B cell (primary cell): ENCODE measurements around the gene HSPA1A. TPM values are rescaled to one million over a fixed set of nuclear protein-coding genes. Genes with fewer than 3 reads are reported as not detected.

Experiments used
- ATAC-seq: fragments of 200-7000 bp; cut with Tn5 transposase; one replicate; pipeline ENCODE4 v1.10.0; 2021; ENCODE audit warnings: low read depth, mild to moderate bottlenecking, moderate number of reproducible peaks, moderate library complexity
- CTCF ChIA-PET: fragments of 350-600 bp; sonication (Branson Sonifier 250); formaldehyde crosslinking; loops from one replicate; lab custom pipeline; 2021; ENCODE audit warnings: antibody characterized with exemption, inconsistent platforms; lab: Charles Lee
- POLR2A ChIA-PET: fragments of 350-600 bp; sonication (Branson Sonifier 250); formaldehyde crosslinking; loops from one replicate; lab custom pipeline; 2021; ENCODE audit warnings: antibody characterized with exemption; lab: Charles Lee
- DNase-seq: peaks from one replicate; pipeline ENCODE4 v3.0.0; 2013
- H2AFZ ChIP-seq: 2 replicates; pipeline ENCODE4 v1.6.1; 2012; ENCODE audit warnings: mild to moderate bottlenecking, low read depth, low read length; ENCODE audit not compliant: insufficient read depth, poor library complexity, severe bottlenecking
- H3K27ac ChIP-seq, 2 donors: 1 replicate in 1 of 2; 2 replicates in 1 of 2; pipeline ENCODE4 v1.5.1; 2012 to 2013; ENCODE audit warnings: low read length in 2 of 2, mild to moderate bottlenecking in 2 of 2, moderate library complexity in 1 of 2
- H3K27me3 ChIP-seq, 4 experiments: fragments of 200-600 bp in 1 of 4; sonication (generic) in 1 of 4; replicated peaks in 1 of 4; 1 replicate in 2 of 4; 2 replicates in 2 of 4; pipeline versions ENCODE4 v1.6.1 to v1.7.0; 2013 to 2016; ENCODE audit warnings: low read length in 3 of 4, mild to moderate bottlenecking in 2 of 4, mixed read lengths in 1 of 4, moderate library complexity in 1 of 4; ENCODE audit not compliant: insufficient read depth in 4 of 4, control insufficient read depth in 3 of 4; ENCODE audit errors: control extremely low read depth in 1 of 4
- H3K36me3 ChIP-seq, 2 experiments: replicated peaks in 1 of 2; 1 replicate in 1 of 2; 2 replicates in 1 of 2; pipeline versions ENCODE4 v1.6.1 to v1.7.1; 2013; ENCODE audit warnings: low read length in 1 of 2; ENCODE audit not compliant: insufficient read depth in 2 of 2, control insufficient read depth in 1 of 2; ENCODE audit errors: control extremely low read depth in 1 of 2, extremely low read depth in 1 of 2
- H3K4me1 ChIP-seq, 2 donors: fragments of 200-600 bp in 1 of 2; sonication (generic) in 1 of 2; 1 replicate in 1 of 2; 2 replicates in 1 of 2; pipeline versions ENCODE4 v1.5.1 to v1.6.1; 2013 to 2017; ENCODE audit warnings: low read length in 2 of 2; ENCODE audit not compliant: control insufficient read depth in 2 of 2, insufficient read depth in 2 of 2
- H3K4me2 ChIP-seq: replicated peaks from 2 replicates; pipeline ENCODE3; 2012; ENCODE audit warnings: mild to moderate bottlenecking, low read depth, low read length; ENCODE audit not compliant: poor library complexity, severe bottlenecking
- H3K4me3 ChIP-seq, 5 experiments: fragments of 200-600 bp in 1 of 5; sonication (generic) in 1 of 5; 1 replicate in 3 of 5; 2 replicates in 2 of 5; pipeline versions ENCODE4 v1.5.1 to v1.7.0; 2011 to 2016; ENCODE audit warnings: low read length in 4 of 5, mild to moderate bottlenecking in 4 of 5, low read depth in 2 of 5, control low read depth in 1 of 5, moderate library complexity in 1 of 5; ENCODE audit not compliant: insufficient read depth in 1 of 5; ENCODE audit errors: control extremely low read depth in 1 of 5, extremely low read depth in 1 of 5
- H3K79me2 ChIP-seq: fragments of 200-600 bp; sonication (generic); one replicate; pipeline ENCODE4 v1.6.0; 2016; ENCODE audit warnings: low read length; ENCODE audit not compliant: control insufficient read depth, insufficient read depth
- H3K9ac ChIP-seq: fragments of 200-600 bp; sonication (generic); 2 replicates; pipeline ENCODE4 v1.6.1; 2017; ENCODE audit warnings: mild to moderate bottlenecking, low read length, moderate library complexity
- H3K9me3 ChIP-seq, 3 donors: one replicate each; pipeline versions ENCODE4 v1.6.1 to v1.7.1; 2013; ENCODE audit warnings: low read length in 2 of 3; ENCODE audit not compliant: control insufficient read depth in 2 of 3, insufficient read depth in 1 of 3; ENCODE audit errors: control extremely low read depth in 1 of 3
- H4K20me1 ChIP-seq: 2 replicates; pipeline ENCODE4 v1.6.0; 2012; ENCODE audit warnings: mild to moderate bottlenecking, low read length; ENCODE audit not compliant: insufficient read depth, control insufficient read depth, poor library complexity, severe bottlenecking
- H3K27ac Mint-ChIP-seq: one replicate; pipeline ENCODE4 v1.8.0; 2021; ENCODE audit warnings: mixed read lengths
- H3K27me3 Mint-ChIP-seq: one replicate; pipeline ENCODE4 v1.8.0; 2021; ENCODE audit warnings: mixed read lengths
- H3K4me1 Mint-ChIP-seq: one replicate; pipeline ENCODE4 v1.8.0; 2021; ENCODE audit warnings: mixed read lengths
- H3K4me3 Mint-ChIP-seq: one replicate; pipeline ENCODE4 v1.8.0; 2021; ENCODE audit warnings: mixed read lengths
- H3K9me3 Mint-ChIP-seq: one replicate; pipeline ENCODE4 v1.8.0; 2022; ENCODE audit warnings: mixed read lengths; ENCODE audit not compliant: insufficient read depth
- EZH2 ChIP-seq: IDR thresholded peaks from 2 replicates; pipeline ENCODE4 v1.6.1; 2012; ENCODE audit warnings: borderline replicate concordance, low read depth, mild to moderate bottlenecking, moderate library complexity, low read length; ENCODE audit not compliant: insufficient read depth, poor library complexity, severe bottlenecking
- WGBS: methylation state at CpG from one replicate; pipeline ENCODE4 v1.1.5; 2013; ENCODE audit warnings: missing lambda C conversion rate; ENCODE audit not compliant: insufficient coverage; 5-methylcytosine and 5-hydroxymethylcytosine counted together
- intact Hi-C: fragments of 100-400 bp; cut with micrococcal nuclease; formaldehyde crosslinking; loops from one replicate; pipeline ENCODE4 v1.10.0; 2022
- polyA plus RNA-seq: library from polyadenylated mRNA; depleted of rRNA; stranded (reverse); fragments of >200 nt; gene quantifications from 2 replicates; pipeline ENCODE4 v1.2.3, GENCODE V29; 2012
- total RNA-seq, 2 donors: library from RNA; stranded (reverse); fragments of 120-200 nt in 1 of 2; gene quantifications; 1 replicate in 1 of 2; 2 replicates in 1 of 2; pipeline versions ENCODE4 v1.2.3 to v1.2.4, GENCODE V29; 2013 to 2022
- TF ChIP-seq, protein P1 (sequence below): fragments of 200-600 bp; IDR thresholded peaks from one replicate; pipeline ENCODE4 v1.8.0; 2022; ENCODE audit warnings: antibody characterized with exemption, mild to moderate bottlenecking

HSPA1A gene
- total and polyA plus RNA-seq, 2 donors (not counting 1 experiment from before 2014, with no cell fraction given) = 61.2 to 129 TPM

DNA sequence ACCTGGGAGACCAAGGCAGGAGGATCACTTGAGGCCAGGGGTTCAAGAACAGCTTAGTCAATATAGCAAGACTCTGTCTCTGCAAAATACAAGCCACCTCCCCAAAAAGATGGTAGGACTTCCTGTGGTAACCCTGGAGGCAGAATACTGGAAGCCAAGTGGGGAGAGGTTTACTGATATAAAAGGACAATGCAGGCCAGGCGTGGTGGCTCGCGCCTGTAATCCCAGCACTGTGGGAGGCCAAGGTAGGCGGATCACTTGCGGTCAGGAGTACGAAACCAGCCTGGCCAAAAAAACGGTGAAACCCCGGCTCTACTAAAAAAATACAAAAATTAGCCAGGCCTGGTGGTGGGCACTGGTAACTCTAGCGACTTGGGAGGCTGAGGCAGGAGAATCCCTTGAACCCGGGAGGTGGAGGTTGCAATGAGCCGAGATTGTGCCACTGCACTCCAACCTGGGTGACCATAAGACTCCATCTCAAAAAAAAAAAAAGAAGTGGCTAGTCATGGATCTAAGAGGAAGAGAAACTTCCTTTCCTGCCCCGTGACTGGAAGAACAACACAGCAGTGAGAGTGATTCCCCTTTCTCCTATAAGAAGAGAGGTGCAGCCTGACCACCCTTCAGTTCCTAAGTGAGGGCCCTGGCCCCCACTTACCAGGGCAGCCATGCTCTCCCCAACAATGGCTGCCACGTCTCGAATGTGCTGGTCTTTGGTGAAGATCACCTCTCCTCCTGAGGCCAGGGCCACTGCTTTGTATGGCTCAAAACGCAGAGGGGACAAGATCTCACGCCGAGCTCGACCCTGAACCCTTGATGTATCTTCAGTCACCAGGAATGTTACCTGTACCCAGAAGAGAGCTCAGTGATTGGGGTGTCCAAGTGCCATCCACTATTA lies 46.7 kb upstream of the HSPA1A start:
- no peak overlapping the region for H3K4me2 ChIP-seq
- H3K36me3 ChIP-seq = no peaks in the 10 kb centered on the region
- ATAC-seq (no peak), DNase-seq (no peak)
- no peak overlapping the region for H2AFZ ChIP-seq
- H3K27ac ChIP-seq = no peak overlapping the region
- no peaks in the 10 kb centered on the region for H3K9me3 ChIP-seq
- peaks cover 0 to 9% of the 10 kb centered on the region in 2 donors for H3K4me1 ChIP-seq
- no peaks in the 10 kb centered on the region for H3K9me3 Mint-ChIP-seq
- no peaks in the 10 kb centered on the region for H4K20me1 ChIP-seq
- TF ChIP-seq, protein P1, sequence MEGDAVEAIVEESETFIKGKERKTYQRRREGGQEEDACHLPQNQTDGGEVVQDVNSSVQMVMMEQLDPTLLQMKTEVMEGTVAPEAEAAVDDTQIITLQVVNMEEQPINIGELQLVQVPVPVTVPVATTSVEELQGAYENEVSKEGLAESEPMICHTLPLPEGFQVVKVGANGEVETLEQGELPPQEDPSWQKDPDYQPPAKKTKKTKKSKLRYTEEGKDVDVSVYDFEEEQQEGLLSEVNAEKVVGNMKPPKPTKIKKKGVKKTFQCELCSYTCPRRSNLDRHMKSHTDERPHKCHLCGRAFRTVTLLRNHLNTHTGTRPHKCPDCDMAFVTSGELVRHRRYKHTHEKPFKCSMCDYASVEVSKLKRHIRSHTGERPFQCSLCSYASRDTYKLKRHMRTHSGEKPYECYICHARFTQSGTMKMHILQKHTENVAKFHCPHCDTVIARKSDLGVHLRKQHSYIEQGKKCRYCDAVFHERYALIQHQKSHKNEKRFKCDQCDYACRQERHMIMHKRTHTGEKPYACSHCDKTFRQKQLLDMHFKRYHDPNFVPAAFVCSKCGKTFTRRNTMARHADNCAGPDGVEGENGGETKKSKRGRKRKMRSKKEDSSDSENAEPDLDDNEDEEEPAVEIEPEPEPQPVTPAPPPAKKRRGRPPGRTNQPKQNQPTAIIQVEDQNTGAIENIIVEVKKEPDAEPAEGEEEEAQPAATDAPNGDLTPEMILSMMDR = no peak
- no peak for TF ChIP-seq EZH2
- H3K4me3 Mint-ChIP-seq = no peak overlapping the region
- H3K4me3 ChIP-seq = no peak overlapping the region
- H3K27me3 ChIP-seq = no peaks in the 10 kb centered on the region
- no peaks in the 10 kb centered on the region for H3K27me3 Mint-ChIP-seq
- H3K4me1 Mint-ChIP-seq = peaks cover 13% of the 10 kb centered on the region
- 93% methylated on average over 15 of the region's 18 CpGs for WGBS
- POLR2A ChIA-PET = interaction anchor here (1.1 to 2.4 kb wide), 2 partner anchors 30 to 116 kb away, joined by 3 to 8 read pairs; partner anchors contain the start of gene BAG6
- intact Hi-C loops = loop anchor here (1.0 kb wide), 2 partner anchors 39 to 88 kb away; partner anchors contain the start of gene DDAH2
- H3K79me2 ChIP-seq = no peaks in the 10 kb centered on the region
- no peak overlapping the region for H3K9ac ChIP-seq
- H3K27ac Mint-ChIP-seq = no peak overlapping the region
- CTCF ChIA-PET = interaction anchor here (0.9 to 4.5 kb wide), 12 partner anchors 10 to 66 kb away, joined by 3 to 51 read pairs (median 12); partner anchors contain the start of genes ABHD16A, CLIC1, DDAH2 and LSM2
